ENCODE measurements around the gene DNAJC21. TPM values are rescaled to one million over a fixed set of nuclear protein-coding genes. Genes with fewer than 3 reads are reported as not detected.
"Not testable (repeated sequence)": the region's sequence is repeated elsewhere in the genome, so short reads cannot be mapped to it uniquely, and the experiment has no call there.

Gene DNAJC21
- total RNA-seq, 1 donor from 2014 or later, result 14.6 TPM

DNA sequence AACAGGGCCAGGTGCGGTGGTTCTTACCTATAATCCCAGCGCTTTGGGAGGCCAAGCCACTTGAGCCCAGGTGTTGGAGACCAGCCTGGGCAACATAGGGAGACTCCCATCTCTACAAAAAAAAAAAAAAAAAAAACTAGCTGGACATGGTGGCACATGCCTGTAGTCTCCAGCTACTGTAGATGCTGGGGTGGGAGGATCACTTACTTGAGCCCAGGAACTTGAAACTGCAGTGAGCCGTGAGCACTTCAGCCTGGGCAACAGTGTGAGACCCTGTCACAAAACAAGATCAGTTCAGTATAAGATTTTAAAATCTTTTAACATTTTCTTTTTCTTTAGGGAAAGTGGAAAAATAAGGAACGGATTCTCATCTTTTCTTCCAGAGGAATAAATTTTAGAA, 11.3 kb upstream of the DNAJC21 start:
- Histone ChIP-seq H3K27me3 (ENCODE audit: control insufficient read depth in 3 of 3, insufficient read depth in 3 of 3, low read length in 3 of 3) (no peaks in the 10 kb centered on the region), H3K36me3 (ENCODE audit: control insufficient read depth in 3 of 3, insufficient read depth in 3 of 3, low read length in 3 of 3) (peaks cover 3 to 29% (median 28%) of the 10 kb centered on the region in 3 donors), H3K4me1 (ENCODE audit: control insufficient read depth in 3 of 3, insufficient read depth in 3 of 3, low read length in 3 of 3) (peaks cover 14 to 23% (median 21%) of the 10 kb centered on the region in 3 donors), H3K9me3 (ENCODE audit: control insufficient read depth in 3 of 3, low read length in 3 of 3) (no peaks in the 10 kb centered on the region), H3K9ac (ENCODE audit: low read depth in 1 of 3, low read length in 3 of 3) (no peak overlapping the region), H3K4me3 (ENCODE audit: low read length in 3 of 3) (no peak overlapping the region), H3K27ac (ENCODE audit: low read depth, low read length) (no peak overlapping the region)

DNA sequence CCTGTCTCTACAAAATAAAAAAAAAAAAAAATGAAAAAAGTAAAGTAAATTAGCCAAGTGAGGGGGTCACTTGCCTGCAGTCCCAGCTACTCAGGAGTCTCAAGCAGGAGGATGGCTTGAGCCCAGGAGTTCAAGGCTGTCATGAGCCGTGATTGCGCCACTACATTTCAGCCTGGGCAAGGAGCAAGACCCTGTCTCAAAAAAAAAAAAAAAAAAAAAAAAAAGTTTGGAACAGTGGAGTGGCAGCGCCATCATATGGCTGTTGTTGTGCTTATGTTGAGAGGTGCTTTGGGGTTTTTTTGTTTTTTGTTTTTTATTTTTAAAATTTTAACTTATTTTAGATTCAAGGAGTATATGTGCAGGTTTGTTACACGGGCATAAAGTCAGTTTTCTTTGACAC, 10.3 kb upstream of the DNAJC21 start:
- no peak overlapping the region for H3K27ac ChIP-seq (ENCODE audit: low read depth, low read length)
- peaks cover 3 to 38% (median 36%) of the 10 kb centered on the region in 3 donors for H3K36me3 ChIP-seq (ENCODE audit: control insufficient read depth in 3 of 3, insufficient read depth in 3 of 3, low read length in 3 of 3)
- peaks cover 14 to 18% (median 17%) of the 10 kb centered on the region in 3 donors for H3K4me1 ChIP-seq (ENCODE audit: control insufficient read depth in 3 of 3, insufficient read depth in 3 of 3, low read length in 3 of 3)
- H3K27me3 ChIP-seq (ENCODE audit: control insufficient read depth in 3 of 3, insufficient read depth in 3 of 3, low read length in 3 of 3), result no peaks in the 10 kb centered on the region
- H3K9ac ChIP-seq (ENCODE audit: low read depth in 1 of 3, low read length in 3 of 3), result no peak overlapping the region
- no peaks in the 10 kb centered on the region for H3K9me3 ChIP-seq (ENCODE audit: control insufficient read depth in 3 of 3, low read length in 3 of 3)
- H3K4me3 ChIP-seq (ENCODE audit: low read length in 3 of 3), result no peak overlapping the region

DNA sequence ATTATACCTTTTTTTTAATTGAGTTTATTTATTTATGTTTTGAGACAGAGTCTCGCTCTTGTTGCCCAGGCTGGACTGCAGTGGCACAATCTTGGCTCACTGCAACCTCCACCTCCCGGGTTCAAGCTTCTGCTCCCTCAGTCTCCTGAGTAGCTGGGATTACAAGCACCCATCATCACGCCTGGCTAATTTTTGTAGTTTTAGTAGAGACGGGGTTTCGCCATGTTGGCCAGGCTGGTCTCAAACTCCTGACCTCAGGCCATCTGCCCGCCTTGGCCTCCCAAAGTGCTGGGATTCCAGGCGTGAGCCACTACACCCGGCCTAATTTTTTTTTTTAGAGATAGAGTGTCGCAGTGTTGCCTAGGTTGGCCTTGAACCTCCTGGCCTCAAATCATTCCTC, 6.1 kb upstream of the DNAJC21 start:
- H3K9ac ChIP-seq (ENCODE audit: low read depth in 1 of 3, low read length in 3 of 3); H3K4me1 ChIP-seq (ENCODE audit: control insufficient read depth in 3 of 3, insufficient read depth in 3 of 3, low read length in 3 of 3); H3K27ac ChIP-seq (ENCODE audit: low read depth, low read length); H3K9me3 ChIP-seq (ENCODE audit: control insufficient read depth in 3 of 3, low read length in 3 of 3); H3K27me3 ChIP-seq (ENCODE audit: control insufficient read depth in 3 of 3, insufficient read depth in 3 of 3, low read length in 3 of 3); H3K4me3 ChIP-seq (ENCODE audit: low read length in 3 of 3): not testable (repeated sequence)
- peaks cover 3 to 61% (median 58%) of the 10 kb centered on the region in 3 donors for H3K36me3 ChIP-seq (ENCODE audit: control insufficient read depth in 3 of 3, insufficient read depth in 3 of 3, low read length in 3 of 3)

DNA sequence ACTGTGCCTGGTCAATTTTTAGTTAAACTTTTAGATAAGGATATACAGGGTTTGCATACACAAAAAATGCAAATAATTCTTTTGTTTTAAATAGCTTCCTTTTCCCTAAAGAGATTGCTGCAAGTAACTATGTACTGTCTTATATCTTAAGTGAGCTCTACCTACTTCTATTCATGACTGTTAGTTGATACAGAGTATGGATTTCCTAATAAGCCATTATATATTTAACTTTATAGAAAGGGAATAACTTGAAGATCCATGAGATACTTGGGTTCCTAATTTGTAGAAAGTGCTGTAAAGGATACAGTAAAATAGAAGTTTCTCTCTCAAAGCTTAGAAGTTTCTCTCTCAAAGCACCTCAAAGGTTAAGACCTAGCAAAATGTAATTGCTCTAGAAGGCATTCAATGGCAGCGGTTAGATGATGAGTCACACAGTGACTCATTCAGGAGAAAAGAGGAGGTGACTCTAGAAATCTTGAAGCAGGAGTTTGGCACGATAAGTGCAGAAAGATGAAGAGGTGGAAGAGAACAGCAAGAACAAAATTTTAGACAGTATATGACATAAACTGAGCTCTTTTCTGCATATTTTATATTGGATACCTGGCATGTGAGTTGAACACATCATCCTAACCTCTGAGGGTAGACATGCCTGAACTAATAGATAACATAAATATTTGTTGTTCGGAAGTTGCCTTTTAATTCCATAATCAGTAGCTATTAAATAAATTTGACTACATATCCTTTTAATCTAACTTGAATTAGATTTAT, 5.5 kb upstream of the DNAJC21 start:
- no peaks in the 10 kb centered on the region for H3K27me3 ChIP-seq (ENCODE audit: control insufficient read depth in 3 of 3, insufficient read depth in 3 of 3, low read length in 3 of 3)
- H3K36me3 ChIP-seq (ENCODE audit: control insufficient read depth in 3 of 3, insufficient read depth in 3 of 3, low read length in 3 of 3), result peaks cover 3 to 56% (median 56%) of the 10 kb centered on the region in 3 donors
- no peak overlapping the region for H3K9ac ChIP-seq (ENCODE audit: low read depth in 1 of 3, low read length in 3 of 3)
- H3K9me3 ChIP-seq (ENCODE audit: control insufficient read depth in 3 of 3, low read length in 3 of 3), result no peaks in the 10 kb centered on the region
- H3K4me1 ChIP-seq (ENCODE audit: control insufficient read depth in 3 of 3, insufficient read depth in 3 of 3, low read length in 3 of 3), result peaks cover 0 to 3% (median 3%) of the 10 kb centered on the region in 3 donors
- no peak overlapping the region for H3K4me3 ChIP-seq (ENCODE audit: low read length in 3 of 3)
- no peak overlapping the region for H3K27ac ChIP-seq (ENCODE audit: low read depth, low read length)

DNA sequence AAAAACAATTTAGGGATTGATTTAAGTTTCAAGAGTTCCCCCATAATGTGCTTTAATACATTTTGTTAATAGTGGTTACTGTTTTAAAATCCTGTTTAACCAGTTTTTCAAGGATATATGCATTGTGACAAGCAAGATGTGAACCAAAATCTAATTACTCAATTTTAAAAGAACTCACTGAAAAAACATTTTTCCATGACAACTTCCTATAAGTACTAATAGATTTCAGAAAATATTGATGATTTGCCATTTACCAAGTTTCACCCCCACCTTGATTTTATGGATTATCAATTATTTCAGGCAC, 4.9 kb upstream of the DNAJC21 start:
- Histone ChIP-seq H3K4me3 (ENCODE audit: low read length in 3 of 3) (no peak overlapping the region), H3K9ac (ENCODE audit: low read depth in 1 of 3, low read length in 3 of 3) (no peak overlapping the region), H3K36me3 (ENCODE audit: control insufficient read depth in 3 of 3, insufficient read depth in 3 of 3, low read length in 3 of 3) (peaks cover 3 to 56% (median 54%) of the 10 kb centered on the region in 3 donors), H3K27me3 (ENCODE audit: control insufficient read depth in 3 of 3, insufficient read depth in 3 of 3, low read length in 3 of 3) (no peaks in the 10 kb centered on the region), H3K9me3 (ENCODE audit: control insufficient read depth in 3 of 3, low read length in 3 of 3) (no peaks in the 10 kb centered on the region), H3K4me1 (ENCODE audit: control insufficient read depth in 3 of 3, insufficient read depth in 3 of 3, low read length in 3 of 3) (peaks cover 0 to 4% (median 3%) of the 10 kb centered on the region in 3 donors), H3K27ac (ENCODE audit: low read depth, low read length) (no peak overlapping the region)

DNA sequence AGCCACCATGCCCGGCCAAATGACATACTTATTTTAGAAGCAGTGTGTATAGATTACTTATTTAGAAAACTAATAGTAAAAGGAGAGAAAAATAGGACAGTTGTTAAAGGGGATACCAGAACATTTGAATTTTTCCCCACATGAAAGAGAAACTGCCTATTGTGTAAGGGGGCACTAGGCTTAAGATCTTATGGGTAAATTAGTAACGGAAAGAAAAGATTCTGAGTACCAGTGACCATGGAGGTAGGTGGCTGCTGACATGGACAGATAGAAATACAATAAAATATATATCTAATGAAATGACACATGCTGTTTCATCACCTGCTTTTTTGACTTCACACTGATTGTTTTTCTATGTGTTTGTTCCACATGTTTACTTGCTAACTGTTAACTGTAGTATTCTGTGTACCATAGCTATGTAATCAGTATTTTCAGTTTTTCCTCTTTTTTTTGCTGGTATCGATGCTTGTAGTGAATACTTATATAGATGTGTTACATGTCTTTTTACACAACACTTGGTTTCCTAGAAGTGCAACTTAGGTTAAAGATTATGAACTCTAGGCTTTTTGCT, 3.0 kb upstream of the DNAJC21 start:
- Histone ChIP-seq H3K4me3 (ENCODE audit: low read length in 3 of 3) (no peak overlapping the region), H3K4me1 (ENCODE audit: control insufficient read depth in 3 of 3, insufficient read depth in 3 of 3, low read length in 3 of 3) (peaks cover 8 to 13% (median 12%) of the 10 kb centered on the region in 3 donors), H3K9ac (ENCODE audit: low read depth in 1 of 3, low read length in 3 of 3) (no peak overlapping the region), H3K36me3 (ENCODE audit: control insufficient read depth in 3 of 3, insufficient read depth in 3 of 3, low read length in 3 of 3) (peaks cover 3 to 42% (median 42%) of the 10 kb centered on the region in 3 donors), H3K9me3 (ENCODE audit: control insufficient read depth in 3 of 3, low read length in 3 of 3) (no peaks in the 10 kb centered on the region), H3K27ac (ENCODE audit: low read depth, low read length) (no peak overlapping the region), H3K27me3 (ENCODE audit: control insufficient read depth in 3 of 3, insufficient read depth in 3 of 3, low read length in 3 of 3) (no peaks in the 10 kb centered on the region)

DNA sequence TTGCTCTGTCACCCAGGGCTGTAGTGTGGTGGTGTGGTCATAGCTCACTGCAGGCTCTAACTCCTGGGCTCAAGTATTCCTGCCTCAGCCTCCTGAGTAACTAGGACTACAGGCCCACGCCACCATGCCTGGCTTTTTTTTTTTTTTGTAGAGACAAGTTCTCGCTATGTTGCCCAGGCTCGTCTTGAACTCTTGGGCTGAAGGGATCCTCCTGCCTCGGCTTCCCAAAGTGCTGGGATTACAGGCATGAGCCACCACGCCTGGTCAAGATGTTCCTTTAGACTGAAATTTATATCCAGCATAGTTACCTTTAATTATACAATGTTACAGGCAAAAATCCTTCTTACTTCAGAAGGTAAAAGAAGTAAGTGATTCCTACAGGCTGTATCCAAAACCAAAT, 1.6 kb upstream of the DNAJC21 start:
- H3K9me3 ChIP-seq (ENCODE audit: control insufficient read depth in 3 of 3, low read length in 3 of 3), result no peaks in the 10 kb centered on the region
- H3K9ac ChIP-seq (ENCODE audit: low read depth in 1 of 3, low read length in 3 of 3), result no peak overlapping the region
- H3K36me3 ChIP-seq (ENCODE audit: control insufficient read depth in 3 of 3, insufficient read depth in 3 of 3, low read length in 3 of 3), result peaks cover 3 to 36% (median 31%) of the 10 kb centered on the region in 3 donors
- peaks cover 8 to 21% (median 15%) of the 10 kb centered on the region in 3 donors for H3K4me1 ChIP-seq (ENCODE audit: control insufficient read depth in 3 of 3, insufficient read depth in 3 of 3, low read length in 3 of 3)
- no peaks in the 10 kb centered on the region for H3K27me3 ChIP-seq (ENCODE audit: control insufficient read depth in 3 of 3, insufficient read depth in 3 of 3, low read length in 3 of 3)
- H3K4me3 ChIP-seq (ENCODE audit: low read length in 3 of 3), result no peak overlapping the region
- H3K27ac ChIP-seq (ENCODE audit: low read depth, low read length), result no peak overlapping the region

DNA sequence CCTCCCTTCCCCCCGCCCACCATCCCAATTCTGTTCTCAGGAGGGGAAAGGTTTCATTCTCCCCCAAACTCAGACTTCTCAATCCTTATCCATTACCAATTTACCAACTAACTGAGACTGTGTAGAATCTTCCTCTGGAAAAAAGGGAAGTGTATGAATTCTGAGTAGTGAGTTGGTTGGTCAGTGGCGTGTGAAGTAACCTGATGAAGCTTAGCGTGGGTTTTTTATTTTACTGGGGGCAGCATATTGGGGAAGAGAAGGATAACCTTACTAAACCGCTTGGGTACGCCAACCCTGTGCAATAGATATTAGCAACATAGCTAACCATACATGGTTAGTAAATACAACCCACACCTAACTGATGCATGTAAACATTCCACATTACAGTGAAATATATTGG, 1.1 kb upstream of the DNAJC21 start:
- Histone ChIP-seq H3K27ac (ENCODE audit: low read depth, low read length) (no peak overlapping the region), H3K4me3 (ENCODE audit: low read length in 3 of 3) (no peak overlapping the region)

DNA sequence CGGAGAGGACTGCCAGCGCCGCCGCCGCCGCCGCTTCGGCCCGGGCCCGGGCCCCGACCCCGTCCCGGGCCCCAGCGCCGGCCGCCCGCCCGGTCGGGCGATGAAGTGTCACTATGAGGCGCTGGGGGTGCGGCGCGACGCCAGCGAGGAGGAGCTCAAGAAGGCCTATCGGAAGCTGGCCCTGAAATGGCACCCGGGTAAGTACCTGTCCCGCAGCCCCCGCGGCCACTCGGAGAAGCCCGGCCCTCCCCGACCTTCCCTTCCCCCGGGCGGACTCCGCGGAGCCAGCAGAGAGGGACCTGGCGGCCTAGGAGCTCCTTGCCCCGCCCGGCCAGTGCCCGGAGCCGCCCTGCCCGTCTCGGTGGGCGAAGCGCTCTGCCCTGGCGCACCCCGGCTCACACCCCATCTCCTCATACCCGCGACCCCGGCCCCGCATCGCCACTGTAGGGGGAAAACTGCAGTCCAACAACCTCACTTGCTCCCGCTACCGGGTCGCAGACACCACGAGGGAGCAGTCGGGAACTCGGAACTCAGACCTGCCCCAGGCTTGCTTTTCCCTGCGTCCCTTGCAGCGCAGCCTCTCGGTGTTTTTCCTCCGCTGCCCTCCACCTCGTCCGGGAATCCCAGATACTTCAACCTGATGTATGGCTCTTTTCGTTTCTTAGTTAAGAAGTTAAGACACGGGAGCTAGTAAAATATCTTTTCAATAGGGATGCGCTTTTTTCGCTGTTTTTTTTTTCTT, 532 bp downstream of the DNAJC21 start:
- H3K36me3 ChIP-seq (ENCODE audit: control insufficient read depth in 3 of 3, insufficient read depth in 3 of 3, low read length in 3 of 3), result peaks cover 3 to 26% (median 14%) of the 10 kb centered on the region in 3 donors
- H3K4me1 ChIP-seq (ENCODE audit: control insufficient read depth in 3 of 3, insufficient read depth in 3 of 3, low read length in 3 of 3), result peaks cover 8 to 22% (median 15%) of the 10 kb centered on the region in 3 donors
- no peaks in the 10 kb centered on the region for H3K27me3 ChIP-seq (ENCODE audit: control insufficient read depth in 3 of 3, insufficient read depth in 3 of 3, low read length in 3 of 3)
- no peaks in the 10 kb centered on the region for H3K9me3 ChIP-seq (ENCODE audit: control insufficient read depth in 3 of 3, low read length in 3 of 3)
- peak overlapping the region; percentile 93 to 96 (median 95) for H3K9ac ChIP-seq (ENCODE audit: low read depth in 1 of 3, low read length in 3 of 3)
- H3K27ac ChIP-seq (ENCODE audit: low read depth, low read length), result peak overlapping the region; percentile 93
- H3K4me3 ChIP-seq (ENCODE audit: low read length in 3 of 3), result peak overlapping the region; percentile 90 to 96 (median 95)

More for the DNA sequence above, 1.1 kb upstream of the DNAJC21 start:
- Histone ChIP-seq H3K36me3 (ENCODE audit: control insufficient read depth in 3 of 3, insufficient read depth in 3 of 3, low read length in 3 of 3) (peaks cover 3 to 32% (median 27%) of the 10 kb centered on the region in 3 donors), H3K9ac (ENCODE audit: low read depth in 1 of 3, low read length in 3 of 3) (no peak overlapping the region), H3K9me3 (ENCODE audit: control insufficient read depth in 3 of 3, low read length in 3 of 3) (no peaks in the 10 kb centered on the region), H3K27me3 (ENCODE audit: control insufficient read depth in 3 of 3, insufficient read depth in 3 of 3, low read length in 3 of 3) (no peaks in the 10 kb centered on the region), H3K4me1 (ENCODE audit: control insufficient read depth in 3 of 3, insufficient read depth in 3 of 3, low read length in 3 of 3) (peaks cover 8 to 22% (median 15%) of the 10 kb centered on the region in 3 donors)

DNA sequence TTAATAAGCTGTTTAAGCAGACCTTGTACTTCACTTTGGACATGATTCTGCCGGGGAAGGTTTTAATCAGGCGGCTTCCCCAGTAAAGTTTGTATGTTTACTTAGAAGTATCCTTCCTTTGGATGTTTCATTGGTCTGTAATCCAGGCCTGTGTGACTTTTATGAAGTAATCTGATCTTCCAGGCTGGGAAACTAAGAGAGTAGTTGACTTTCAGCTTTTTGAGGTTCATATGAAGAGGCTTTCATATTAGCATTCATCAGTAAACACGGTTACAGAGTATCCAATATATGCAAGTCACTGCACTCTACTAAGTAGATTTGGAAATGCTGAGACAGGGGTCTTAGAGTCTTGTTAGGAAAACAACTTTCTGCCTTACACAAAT, 1.1 kb downstream of the DNAJC21 start:
- Histone ChIP-seq H3K4me3 (ENCODE audit: low read length in 3 of 3) (peak overlapping the region; percentile 90 to 96 (median 95)), H3K27ac (ENCODE audit: low read depth, low read length) (peak overlapping the region; percentile 93), H3K27me3 (ENCODE audit: control insufficient read depth in 3 of 3, insufficient read depth in 3 of 3, low read length in 3 of 3) (no peaks in the 10 kb centered on the region), H3K36me3 (ENCODE audit: control insufficient read depth in 3 of 3, insufficient read depth in 3 of 3, low read length in 3 of 3) (peaks cover 0 to 22% (median 9%) of the 10 kb centered on the region in 3 donors), H3K9me3 (ENCODE audit: control insufficient read depth in 3 of 3, low read length in 3 of 3) (no peaks in the 10 kb centered on the region), H3K9ac (ENCODE audit: low read depth in 1 of 3, low read length in 3 of 3) (peak overlapping the region; percentile 93 to 96 (median 95)), H3K4me1 (ENCODE audit: control insufficient read depth in 3 of 3, insufficient read depth in 3 of 3, low read length in 3 of 3) (peaks cover 8 to 22% (median 15%) of the 10 kb centered on the region in 3 donors)
